Fibroblast of lung (primary cell): Measurements from ENCODE around the gene PYCARD. TPM values are rescaled to one million over a fixed set of nuclear protein-coding genes. Genes with fewer than 3 reads are reported as not detected.

ENCODE experiments used
- DNase-seq, 2 donors: peaks; one replicate each; pipeline versions ENCODE4 v3.0.0 to v3.0.0-alpha.2; 2010; ENCODE audit warnings: low read depth in 2 of 2
- H2AFZ ChIP-seq: 2 replicates; pipeline ENCODE4 v1.5.1; 2012; ENCODE audit warnings: low read length, control low read depth, inconsistent platforms
- H3K27ac ChIP-seq: 2 replicates; pipeline ENCODE4 v1.5.1; 2011; ENCODE audit warnings: low read length, control low read depth; ENCODE audit not compliant: insufficient read depth
- H3K27me3 ChIP-seq: 2 replicates; pipeline ENCODE4 v1.5.1; 2011; ENCODE audit warnings: mild to moderate bottlenecking, low read length; ENCODE audit not compliant: control insufficient read depth, insufficient read depth
- H3K36me3 ChIP-seq: 2 replicates; pipeline ENCODE4 v1.5.1; 2011; ENCODE audit warnings: low read length; ENCODE audit not compliant: control insufficient read depth, insufficient read depth
- H3K4me1 ChIP-seq: 2 replicates; pipeline ENCODE4 v1.5.1; 2011; ENCODE audit warnings: low read length; ENCODE audit not compliant: control insufficient read depth, insufficient read depth; ENCODE audit errors: extremely low read depth
- H3K4me2 ChIP-seq: 2 replicates; pipeline ENCODE4 v1.5.1; 2011; ENCODE audit warnings: low read length, control low read depth; ENCODE audit not compliant: insufficient read depth; ENCODE audit errors: extremely low read depth
- H3K4me3 ChIP-seq, 4 experiments: fragments of 200-600 bp in 1 of 4; sonication (generic) in 1 of 4; replicated peaks in 1 of 4; 2 replicates each; pipeline ENCODE4 v1.5.1; 2011 to 2016; ENCODE audit warnings: low read length in 4 of 4, low read depth in 3 of 4, mild to moderate bottlenecking in 3 of 4, control low read depth in 2 of 4, inconsistent platforms in 1 of 4, mixed read lengths in 1 of 4; ENCODE audit not compliant: insufficient read depth in 1 of 4; ENCODE audit errors: control extremely low read depth in 1 of 4
- H3K79me2 ChIP-seq: 2 replicates; pipeline ENCODE4 v1.5.1; 2012; ENCODE audit warnings: mild to moderate bottlenecking, low read length, inconsistent platforms; ENCODE audit not compliant: control insufficient read depth, insufficient read depth
- H3K9ac ChIP-seq: 2 replicates; pipeline ENCODE4 v1.5.1; 2011; ENCODE audit warnings: mild to moderate bottlenecking, low read length, control low read depth; ENCODE audit not compliant: insufficient read depth
- H3K9me3 ChIP-seq: 2 replicates; pipeline ENCODE4 v1.5.1; 2012; ENCODE audit warnings: low read depth, low read length; ENCODE audit not compliant: control insufficient read depth, insufficient read depth
- H4K20me1 ChIP-seq: 2 replicates; pipeline ENCODE4 v1.5.1; 2011; ENCODE audit warnings: low read length; ENCODE audit not compliant: control insufficient read depth, insufficient read depth; ENCODE audit errors: extremely low read depth
- EZH2 ChIP-seq: IDR thresholded peaks from 2 replicates; pipeline ENCODE4 v1.5.1; 2012; ENCODE audit warnings: low read length, control low read depth, mild to moderate bottlenecking; ENCODE audit errors: missing control alignments
- polyA plus RNA-seq, 2 donors: library from polyadenylated mRNA; depleted of rRNA in 1 of 2; stranded (reverse) in 1 of 2; unstranded in 1 of 2; fragments of >200 nt; gene quantifications; 2 replicates each; pipeline ENCODE4 v1.2.1, GENCODE V29; 2011 to 2012; ENCODE audit warnings: missing spikeins in 1 of 2
- total RNA-seq: library from RNA; depleted of rRNA; stranded (reverse); fragments of >200 nt; gene quantifications from 2 replicates; pipeline ENCODE4 v1.2.1, GENCODE V29; 2014
- TF ChIP-seq, protein P1 (sequence below), 2 donors: IDR thresholded peaks in 1 of 2; conservative IDR thresholded peaks in 1 of 2; 1 replicate in 1 of 2; 2 replicates in 1 of 2; pipeline ENCODE4 v1.5.1; 2011 to 2012; ENCODE audit warnings: low read length in 2 of 2, control low read depth in 1 of 2, inconsistent platforms in 1 of 2, low read depth in 1 of 2, mild to moderate bottlenecking in 1 of 2

The PYCARD gene
- total and polyA plus RNA-seq, 2 donors (not counting 1 experiment from before 2014, with no cell fraction given) = 18.4 to 103 TPM

DNA sequence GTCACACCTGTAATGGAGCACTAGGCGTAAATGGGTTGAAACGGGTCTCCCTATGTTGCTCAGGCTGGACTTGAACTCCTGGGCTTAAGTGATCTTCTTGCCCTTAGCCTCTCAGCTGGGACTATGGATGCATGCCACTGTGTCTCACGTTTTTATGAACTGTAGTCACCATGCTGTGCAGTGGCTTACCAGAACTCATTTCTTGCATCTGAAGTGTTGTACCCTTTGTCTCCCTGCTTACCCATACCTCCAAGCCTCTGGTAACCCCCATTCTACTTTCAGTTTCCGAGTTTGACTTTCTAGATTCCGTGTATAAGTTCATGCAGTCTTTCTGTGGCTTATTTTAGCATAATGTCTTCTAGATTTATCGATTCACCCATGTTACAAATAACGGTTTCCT lies 7.7 kb downstream of the PYCARD start:
- Histone ChIP-seq H2AFZ (no peak overlapping the region), H3K9me3 (no peaks in the 10 kb centered on the region), H3K27me3 (no peaks in the 10 kb centered on the region), H3K36me3 (peaks cover 27% of the 10 kb centered on the region), H3K4me3 (no peak overlapping the region), H3K27ac (no peak overlapping the region), H3K4me2 (no peak overlapping the region), H3K9ac (no peak overlapping the region), H3K4me1 (no peaks in the 10 kb centered on the region), H4K20me1 (no peaks in the 10 kb centered on the region), H3K79me2 (peaks cover 11% of the 10 kb centered on the region)
- no peak for TF ChIP-seq EZH2
- TF ChIP-seq, protein P1, sequence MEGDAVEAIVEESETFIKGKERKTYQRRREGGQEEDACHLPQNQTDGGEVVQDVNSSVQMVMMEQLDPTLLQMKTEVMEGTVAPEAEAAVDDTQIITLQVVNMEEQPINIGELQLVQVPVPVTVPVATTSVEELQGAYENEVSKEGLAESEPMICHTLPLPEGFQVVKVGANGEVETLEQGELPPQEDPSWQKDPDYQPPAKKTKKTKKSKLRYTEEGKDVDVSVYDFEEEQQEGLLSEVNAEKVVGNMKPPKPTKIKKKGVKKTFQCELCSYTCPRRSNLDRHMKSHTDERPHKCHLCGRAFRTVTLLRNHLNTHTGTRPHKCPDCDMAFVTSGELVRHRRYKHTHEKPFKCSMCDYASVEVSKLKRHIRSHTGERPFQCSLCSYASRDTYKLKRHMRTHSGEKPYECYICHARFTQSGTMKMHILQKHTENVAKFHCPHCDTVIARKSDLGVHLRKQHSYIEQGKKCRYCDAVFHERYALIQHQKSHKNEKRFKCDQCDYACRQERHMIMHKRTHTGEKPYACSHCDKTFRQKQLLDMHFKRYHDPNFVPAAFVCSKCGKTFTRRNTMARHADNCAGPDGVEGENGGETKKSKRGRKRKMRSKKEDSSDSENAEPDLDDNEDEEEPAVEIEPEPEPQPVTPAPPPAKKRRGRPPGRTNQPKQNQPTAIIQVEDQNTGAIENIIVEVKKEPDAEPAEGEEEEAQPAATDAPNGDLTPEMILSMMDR (conservative IDR thresholded peaks at IDR 0.05 in 1 of 2, IDR thresholded peaks at IDR 0.05 in 1 of 2; ENCODE audit: low read depth in 1 of 2, low read length in 2 of 2) = no peak
- DNase-seq = no peak

DNA sequence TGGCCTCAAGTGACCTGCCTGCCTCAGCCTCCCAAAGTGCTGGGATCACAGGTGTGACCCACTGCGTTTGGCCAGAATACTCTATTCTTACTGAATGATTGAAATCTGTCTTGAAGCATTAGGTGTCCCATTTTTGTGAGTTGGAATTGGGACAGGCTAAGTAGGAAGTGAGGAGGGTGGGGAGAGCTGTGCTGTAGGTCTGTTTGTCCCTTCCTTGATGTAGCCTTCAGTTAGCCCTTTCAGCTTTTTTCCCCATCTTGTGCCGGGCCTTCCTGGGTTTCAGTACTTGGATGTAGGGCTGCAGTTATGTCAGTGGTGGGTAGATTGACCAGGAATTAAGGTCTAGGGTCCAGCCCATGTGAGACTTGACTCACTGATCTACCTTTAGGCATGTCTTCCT lies 8.7 kb downstream of the PYCARD start:
- Histone ChIP-seq H3K4me2 (no peak overlapping the region), H3K9ac (no peak overlapping the region), H3K27me3 (no peaks in the 10 kb centered on the region), H3K4me1 (no peaks in the 10 kb centered on the region), H3K4me3 (no peak overlapping the region), H3K36me3 (peaks cover 32% of the 10 kb centered on the region), H2AFZ (no peak overlapping the region), H3K27ac (no peak overlapping the region), H3K9me3 (no peaks in the 10 kb centered on the region), H3K79me2 (peaks cover 20% of the 10 kb centered on the region), H4K20me1 (no peaks in the 10 kb centered on the region)
- no peak for DNase-seq
- TF ChIP-seq, protein P1 (conservative IDR thresholded peaks at IDR 0.05 in 1 of 2, IDR thresholded peaks at IDR 0.05 in 1 of 2; ENCODE audit: low read depth in 1 of 2, low read length in 2 of 2) = no peak
- TF ChIP-seq EZH2 = no peak

DNA sequence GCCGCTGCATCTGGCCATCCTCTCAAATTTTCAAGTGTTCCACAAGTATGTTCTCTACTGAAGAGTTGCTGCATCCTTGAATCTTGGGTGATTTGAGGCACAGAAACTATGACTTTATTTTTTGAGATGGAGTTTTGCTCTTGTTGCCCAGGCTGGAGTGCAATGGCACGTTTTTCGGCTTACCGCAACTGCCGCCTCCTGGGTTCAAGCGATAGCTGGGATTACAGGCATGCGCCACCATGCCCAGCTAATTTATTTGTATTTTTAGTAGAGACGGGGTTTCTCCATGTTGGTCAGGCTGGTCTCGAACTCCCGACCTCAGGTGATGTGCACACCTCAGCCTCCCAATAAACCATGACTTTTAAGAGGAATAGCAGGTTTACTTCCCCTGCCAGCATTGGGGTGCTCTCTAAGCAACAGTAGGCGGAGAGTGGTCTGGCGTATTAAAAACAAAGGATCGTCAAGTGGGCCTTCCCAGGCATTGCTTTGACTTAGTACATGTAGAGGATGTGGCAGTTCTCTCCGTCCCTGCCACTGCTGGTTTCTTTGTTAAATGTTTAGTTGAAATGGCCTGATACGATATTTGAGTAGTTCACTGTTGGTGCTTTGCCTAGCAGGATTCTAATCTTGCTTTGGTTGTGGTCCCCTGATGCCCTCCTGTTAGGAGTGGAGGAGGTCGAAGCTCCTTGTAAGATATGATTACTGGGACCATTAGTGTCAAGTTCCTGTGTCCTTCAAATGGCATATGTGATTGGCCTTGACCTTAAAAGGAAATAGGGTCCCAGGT lies 9.5 kb downstream of the PYCARD start:
- no peaks in the 10 kb centered on the region for H3K27me3 ChIP-seq
- no peak overlapping the region for H3K4me3 ChIP-seq
- H3K36me3 ChIP-seq = peaks cover 34% of the 10 kb centered on the region
- H2AFZ ChIP-seq = no peak overlapping the region
- no peak for DNase-seq
- peaks cover 26% of the 10 kb centered on the region for H3K79me2 ChIP-seq
- no peaks in the 10 kb centered on the region for H3K9me3 ChIP-seq
- no peaks in the 10 kb centered on the region for H3K4me1 ChIP-seq
- TF ChIP-seq, protein P1 (conservative IDR thresholded peaks at IDR 0.05 in 1 of 2, IDR thresholded peaks at IDR 0.05 in 1 of 2; ENCODE audit: low read depth in 1 of 2, low read length in 2 of 2) = no peak
- no peak for TF ChIP-seq EZH2
- no peak overlapping the region for H3K27ac ChIP-seq
- no peak overlapping the region for H3K4me2 ChIP-seq
- H3K9ac ChIP-seq = no peak overlapping the region
- H4K20me1 ChIP-seq = no peaks in the 10 kb centered on the region
